Fibroblast of lung (primary cell): ENCODE results near the gene LEO1.

Experiments used
- CTCF ChIP-seq, 2 donors: IDR thresholded peaks in 1 of 2; conservative IDR thresholded peaks in 1 of 2; 1 replicate in 1 of 2; 2 replicates in 1 of 2; pipeline ENCODE4 v1.5.1; 2011 to 2012; ENCODE audit warnings: low read length in 2 of 2, control low read depth in 1 of 2, inconsistent platforms in 1 of 2, low read depth in 1 of 2, mild to moderate bottlenecking in 1 of 2
- EZH2 ChIP-seq: IDR thresholded peaks from 2 replicates; pipeline ENCODE4 v1.5.1; 2012; ENCODE audit warnings: low read length, control low read depth, mild to moderate bottlenecking; ENCODE audit errors: missing control alignments

- TF ChIP-seq CTCF (conservative IDR thresholded peaks at IDR 0.05 in 1 of 2, IDR thresholded peaks at IDR 0.05 in 1 of 2; ENCODE audit: low read depth in 1 of 2, low read length in 2 of 2) = no peak
- no peak for TF ChIP-seq EZH2
Observed at GRCh38 chr15:51926809-51927208, 44.8 kb downstream of the LEO1 start.
